IMR-90 (cell line): ENCODE results near the gene CARD18. TPM values are rescaled to one million over a fixed set of nuclear protein-coding genes. Genes with fewer than 3 reads are reported as not detected.

ENCODE experiments used
- ATAC-seq: fragments of 200-7000 bp; cut with Tn5 transposase; 2 replicates; pipeline ENCODE4 v1.9.1; 2020; ENCODE audit warnings: low read depth, mild to moderate bottlenecking, moderate library complexity
- BruUV-seq: library from RNA; stranded (reverse); fragments of 400-500 nt; replicated peaks from 2 replicates; lab custom pipeline; 2021; lab: Mats Ljungman, UMichigan
- CTCF ChIA-PET: fragments of 300-600 bp; formaldehyde crosslinking; extraction: SDS; loops from one replicate; lab custom pipeline; 2021; ENCODE audit warnings: antibody characterized with exemption; lab: Yijun Ruan, JAX
- POLR2A ChIA-PET: fragments of 300-600 bp; sonication (Branson Sonifier 250); formaldehyde crosslinking; loops from one replicate; lab custom pipeline; 2022; ENCODE audit warnings: antibody characterized with exemption; ENCODE audit not compliant: unreplicated experiment; lab: Charles Lee
- DNase-seq: peaks from one replicate; pipeline ENCODE4 v3.0.0; 2013
- H2AFZ ChIP-seq: replicated peaks from 2 replicates; pipeline ENCODE3; 2013; ENCODE audit warnings: low read length, mild to moderate bottlenecking; ENCODE audit not compliant: poor library complexity
- H2AK5ac ChIP-seq: 2 replicates; pipeline ENCODE4 v1.6.1; 2013; ENCODE audit warnings: low read depth, low read length, inconsistent platforms
- H2AK9ac ChIP-seq: replicated peaks from 2 replicates; pipeline ENCODE3; 2013; ENCODE audit warnings: mild to moderate bottlenecking, low read depth, low read length, moderate library complexity; ENCODE audit not compliant: poor library complexity
- H2BK120ac ChIP-seq: 2 replicates; pipeline ENCODE4 v1.6.1; 2013; ENCODE audit warnings: low read depth, low read length, inconsistent platforms
- H2BK15ac ChIP-seq: 3 replicates; pipeline ENCODE4 v1.6.1; 2013; ENCODE audit warnings: low read depth, low read length, inconsistent platforms
- H2BK20ac ChIP-seq: 2 replicates; pipeline ENCODE4 v1.6.1; 2013; ENCODE audit warnings: low read depth, mild to moderate bottlenecking, inconsistent platforms, low read length, moderate library complexity
- H2BK5ac ChIP-seq: 2 replicates; pipeline ENCODE4 v1.6.1; 2013; ENCODE audit warnings: mild to moderate bottlenecking, low read depth, low read length, inconsistent platforms; ENCODE audit not compliant: poor library complexity, severe bottlenecking
- H3K14ac ChIP-seq: replicated peaks from 2 replicates; pipeline ENCODE4 v1.6.1; 2013; ENCODE audit warnings: low read depth, low read length, inconsistent platforms
- H3K18ac ChIP-seq: 2 replicates; pipeline ENCODE4 v1.6.1; 2013; ENCODE audit warnings: low read depth, low read length, control low read depth
- H3K23ac ChIP-seq: 2 replicates; pipeline ENCODE4 v1.6.1; 2013; ENCODE audit warnings: low read depth, low read length, inconsistent platforms
- H3K27ac ChIP-seq: 2 replicates; pipeline ENCODE4 v1.5.1; 2013; ENCODE audit warnings: mild to moderate bottlenecking, control low read depth, low read length; ENCODE audit not compliant: insufficient read depth
- H3K27me3 ChIP-seq: 2 replicates; pipeline ENCODE4 v1.6.1; 2013; ENCODE audit warnings: low read length; ENCODE audit not compliant: control insufficient read depth, insufficient read depth
- H3K36me3 ChIP-seq: 2 replicates; pipeline ENCODE4 v1.6.1; 2013; ENCODE audit warnings: low read length, mixed read lengths; ENCODE audit not compliant: control insufficient read depth, insufficient read depth
- H3K4ac ChIP-seq: 2 replicates; pipeline ENCODE4 v1.6.1; 2013; ENCODE audit warnings: low read depth, low read length, inconsistent platforms
- H3K4me1 ChIP-seq: 2 replicates; pipeline ENCODE4 v1.6.1; 2013; ENCODE audit warnings: low read length, mixed read lengths; ENCODE audit not compliant: control insufficient read depth, insufficient read depth
- H3K4me2 ChIP-seq: 2 replicates; pipeline ENCODE4 v1.6.1; 2013; ENCODE audit warnings: low read depth, mild to moderate bottlenecking, control low read depth, low read length, moderate library complexity
- H3K4me3 ChIP-seq: 2 replicates; pipeline ENCODE4 v1.5.1; 2013; ENCODE audit warnings: low read depth, mild to moderate bottlenecking, control low read depth, low read length, moderate library complexity; ENCODE audit not compliant: insufficient read depth
- H3K56ac ChIP-seq: 2 replicates; pipeline ENCODE4 v1.6.1; 2013; ENCODE audit warnings: low read length, inconsistent platforms; ENCODE audit not compliant: insufficient read depth; ENCODE audit errors: extremely low read depth
- H3K79me1 ChIP-seq, 2 experiments: 2 replicates each; pipeline ENCODE4 v1.6.1; 2013; ENCODE audit warnings: low read length in 2 of 2, inconsistent platforms in 1 of 2, low read depth in 1 of 2
- H3K9ac ChIP-seq: 2 replicates; pipeline ENCODE4 v1.6.1; 2013; ENCODE audit warnings: low read depth, low read length, control low read depth
- H3K9me1 ChIP-seq: 2 replicates; pipeline ENCODE4 v1.6.1; 2013; ENCODE audit warnings: low read length, inconsistent platforms; ENCODE audit not compliant: insufficient read depth
- H3K9me3 ChIP-seq: 2 replicates; pipeline ENCODE4 v1.6.1; 2013; ENCODE audit warnings: low read length; ENCODE audit not compliant: control insufficient read depth, insufficient read depth
- H4K20me1 ChIP-seq: 2 replicates; pipeline ENCODE4 v1.6.1; 2013; ENCODE audit warnings: low read length, inconsistent platforms; ENCODE audit not compliant: insufficient read depth
- H4K5ac ChIP-seq: 2 replicates; pipeline ENCODE4 v1.6.1; 2013; ENCODE audit warnings: mild to moderate bottlenecking, low read depth, low read length, control low read depth
- H4K8ac ChIP-seq, 2 experiments: 2 replicates each; pipeline ENCODE4 v1.6.1; 2013; ENCODE audit warnings: low read depth in 2 of 2, low read length in 2 of 2, control low read depth in 1 of 2, inconsistent platforms in 1 of 2
- H4K91ac ChIP-seq: 2 replicates; pipeline ENCODE4 v1.6.1; 2013; ENCODE audit warnings: low read depth, low read length, inconsistent platforms; ENCODE audit not compliant: insufficient read depth
- BHLHE40 ChIP-seq: fragments of 150-350 bp; IDR thresholded peaks from 2 replicates; pipeline ENCODE4 v1.6.1; 2016; ENCODE audit warnings: mild to moderate bottlenecking, low read depth, low read length
- CEBPB ChIP-seq: IDR thresholded peaks from 2 replicates; pipeline ENCODE4 v1.6.1; 2012; ENCODE audit warnings: low read depth, low read length, improper control_type of control experiment
- CHD1 ChIP-seq: IDR thresholded peaks from 2 replicates; pipeline ENCODE4 v1.6.1; 2012; ENCODE audit warnings: low read depth, low read length, improper control_type of control experiment
- CTCF ChIP-seq: conservative IDR thresholded peaks from 2 replicates; pipeline ENCODE4 v1.5.1; 2012; ENCODE audit warnings: mild to moderate bottlenecking, low read depth, low read length, improper control_type of control experiment
- ELK1 ChIP-seq: fragments of 150-350 bp; IDR thresholded peaks from 2 replicates; pipeline ENCODE4 v1.6.1; 2016; ENCODE audit warnings: low read depth, mild to moderate bottlenecking, low read length, moderate library complexity, borderline replicate concordance
- FOS ChIP-seq: fragments of 150-350 bp; IDR thresholded peaks from 2 replicates; pipeline ENCODE4 v1.6.1; 2016; ENCODE audit warnings: low read depth, low read length
- MAFK ChIP-seq: IDR thresholded peaks from 2 replicates; pipeline ENCODE4 v1.6.1; 2012; ENCODE audit warnings: low read depth, low read length, improper control_type of control experiment
- MAZ ChIP-seq: IDR thresholded peaks from 2 replicates; pipeline ENCODE4 v1.6.1; 2012; ENCODE audit warnings: low read depth, mild to moderate bottlenecking, low read length, improper control_type of control experiment, moderate library complexity, borderline replicate concordance
- MXI1 ChIP-seq: IDR thresholded peaks from 2 replicates; pipeline ENCODE4 v1.6.1; 2012; ENCODE audit warnings: low read depth, mild to moderate bottlenecking, low read length, moderate library complexity, borderline replicate concordance
- NFE2L2 ChIP-seq: fragments of 150-350 bp; IDR thresholded peaks from 2 replicates; pipeline ENCODE4 v1.6.1; 2016; ENCODE audit warnings: low read depth, mild to moderate bottlenecking, low read length
- POLR2A ChIP-seq: IDR thresholded peaks from 2 replicates; pipeline ENCODE4 v1.6.1; 2012; ENCODE audit warnings: mild to moderate bottlenecking, low read depth, low read length
- RAD21 ChIP-seq: IDR thresholded peaks from 2 replicates; pipeline ENCODE4 v1.6.1; 2012; ENCODE audit warnings: low read length, improper control_type of control experiment
- RCOR1 ChIP-seq: IDR thresholded peaks from 2 replicates; pipeline ENCODE4 v1.6.1; 2012; ENCODE audit warnings: mild to moderate bottlenecking, low read length, improper control_type of control experiment; ENCODE audit not compliant: insufficient replicate concordance
- RFX5 ChIP-seq: IDR thresholded peaks from 2 replicates; pipeline ENCODE4 v1.8.0; 2012; ENCODE audit warnings: low read depth, mild to moderate bottlenecking, low read length, moderate library complexity
- SMC3 ChIP-seq: fragments of 150-350 bp; IDR thresholded peaks from 2 replicates; pipeline ENCODE4 v1.6.1; 2016; ENCODE audit warnings: low read depth, mild to moderate bottlenecking, antibody characterized with exemption, low read length, moderate library complexity
- USF2 ChIP-seq: fragments of 150-350 bp; IDR thresholded peaks from 2 replicates; pipeline ENCODE4 v1.6.1; 2017; ENCODE audit warnings: mild to moderate bottlenecking, antibody characterized with exemption, low read length, low read depth
- WGBS, 2 experiments: methylation state at CpG; one replicate each; pipeline versions ENCODE4 v1.1.5 to v1.1.7; 2013; ENCODE audit warnings: missing lambda C conversion rate in 2 of 2; ENCODE audit not compliant: insufficient read length in 1 of 2; ENCODE audit errors: extremely low coverage in 2 of 2; 5-methylcytosine and 5-hydroxymethylcytosine counted together
- dilution Hi-C: fragments of 300-500 bp; cut with HindIII; formaldehyde crosslinking; loops from one replicate; pipeline ENCODE4 v1.14.3; 2018; ENCODE audit warnings: low sequenced_read_pairs; ENCODE audit not compliant: unreplicated experiment
- in situ Hi-C: fragments of 300-500 bp; cut with MboI; formaldehyde crosslinking; loops from 3 replicates; pipeline ENCODE4 v1.14.3; 2019; ENCODE audit warnings: low sequenced_read_pairs, inconsistent platforms, mixed read lengths
- intact Hi-C: fragments of 100-400 bp; cut with micrococcal nuclease; formaldehyde crosslinking; loops from 2 replicates; pipeline ENCODE4 v1.10.0; 2022
- polyA plus RNA-seq, 3 experiments: library from polyadenylated mRNA; depleted of rRNA; stranded (reverse); fragments of >200 nt; gene quantifications; 2 replicates each; pipeline ENCODE4 v1.2.3, GENCODE V29; 2012; ENCODE audit warnings: low replicate concordance in 1 of 3
- total RNA-seq: library from RNA; depleted of rRNA; stranded (reverse); fragments of >200 nt; gene quantifications from 2 replicates; pipeline ENCODE4 v1.2.3, GENCODE V29; 2012

Gene CARD18
- total and polyA plus RNA-seq, 2 of the 4 experiments (the other 2 are of a cell fraction), result not detected

- H3K4ac ChIP-seq, result no peak overlapping the region
- CTCF ChIA-PET, result no interaction called here
- no peaks in the 10 kb centered on the region for H3K9me3 ChIP-seq
- no peak overlapping the region for H2BK15ac ChIP-seq
- no peak overlapping the region for H2BK20ac ChIP-seq
- POLR2A ChIA-PET, result no interaction called here
- TF ChIP-seq ELK1 (no peak), MXI1 (no peak), MAZ (no peak), BHLHE40 (no peak), MAFK (no peak), USF2 (no peak), SMC3 (no peak), CEBPB (no peak), CHD1 (no peak), RAD21 (no peak), RCOR1 (no peak), CTCF (no peak), POLR2A (no peak), NFE2L2 (no peak), FOS (no peak), RFX5 (no peak)
- no peak overlapping the region for H3K9ac ChIP-seq
- H4K5ac ChIP-seq, result no peak overlapping the region
- H4K8ac ChIP-seq, result no peak overlapping the region
- H3K18ac ChIP-seq, result no peak overlapping the region
- intact Hi-C loops (no loop called here), in situ Hi-C loops (no loop called here), dilution Hi-C loops (no loop called here)
- no peak overlapping the region for H3K56ac ChIP-seq
- H3K36me3 ChIP-seq, result no peaks in the 10 kb centered on the region
- no peak overlapping the region for H3K27ac ChIP-seq
- H3K9me1 ChIP-seq, result 0 out of 2 replicates have a peak, but pooled peaks cover 3% of the 10 kb centered on the region
- H4K91ac ChIP-seq, result no peak overlapping the region
- no peaks in the 10 kb centered on the region for H3K4me1 ChIP-seq
- no TSS peak for BruUV-seq
- H2AK9ac ChIP-seq, result no peak overlapping the region
- no peak overlapping the region for H3K4me2 ChIP-seq
- H3K23ac ChIP-seq, result no peak overlapping the region
- no CpG with 5 or more reads among the region's 1 CpG for WGBS, 2 experiments
- no peak overlapping the region for H3K4me3 ChIP-seq
- H2AFZ ChIP-seq, result no peak overlapping the region
- no peak for ATAC-seq
- no peaks in the 10 kb centered on the region for H3K27me3 ChIP-seq
- H2AK5ac ChIP-seq, result no peak overlapping the region
- DNase-seq, result no peak
- no peak overlapping the region for H2BK120ac ChIP-seq
- H2BK5ac ChIP-seq, result no peak overlapping the region
- H4K20me1 ChIP-seq, result no peaks in the 10 kb centered on the region
- no peaks in the 10 kb centered on the region for H3K79me1 ChIP-seq
- no peak overlapping the region for H3K14ac ChIP-seq
These were observed 35.3 kb downstream of the CARD18 start for GRCh38 chr11:105104292-105104691.
